H1 (cell line): Measurements from ENCODE around the gene ARSI. TPM values are rescaled to one million over a fixed set of nuclear protein-coding genes. Genes with fewer than 3 reads are reported as not detected.

Source experiments
- RAD21 ChIP-seq, 2 experiments: IDR thresholded peaks in 1 of 2; conservative IDR thresholded peaks in 1 of 2; 2 replicates each; pipeline ENCODE4 v1.6.1; 2011; ENCODE audit warnings: low read depth in 2 of 2, low read length in 2 of 2, improper control_type of control experiment in 1 of 2, inconsistent platforms in 1 of 2, mild to moderate bottlenecking in 1 of 2, moderate library complexity in 1 of 2
- TCF12 ChIP-seq: IDR thresholded peaks from 2 replicates; pipeline ENCODE4 v1.6.1; 2011; ENCODE audit warnings: low read depth, mild to moderate bottlenecking, low read length
- polyA plus RNA-seq, 7 experiments: library from polyadenylated mRNA; depleted of rRNA in 3 of 7; stranded (reverse) in 5 of 7; unstranded in 2 of 7; fragments of >200 nt in 5 of 7; fragments of 200-250 nt in 2 of 7; gene quantifications; 1 replicate in 5 of 7; 2 replicates in 1 of 7; 4 replicates in 1 of 7; pipeline versions ENCODE4 v1.2.1 to v1.2.3, GENCODE V29; 2011 to 2013; ENCODE audit warnings: missing spikeins in 2 of 7, mixed read lengths in 2 of 7
- total RNA-seq: library from RNA; stranded (reverse); fragmentation: NEBNext Ultra II Directional; extraction: Animal tissue kit (Norgen Biotek cat#: 25700); gene quantifications from 2 replicates; pipeline ENCODE4 v1.2.1, GENCODE V29; 2021

ARSI gene
- total and polyA plus RNA-seq, 2 of the 8 experiments (the other 6 are each of a cell fraction or from before 2014, with no cell fraction given), result 4.5 to 6.7 TPM

DNA sequence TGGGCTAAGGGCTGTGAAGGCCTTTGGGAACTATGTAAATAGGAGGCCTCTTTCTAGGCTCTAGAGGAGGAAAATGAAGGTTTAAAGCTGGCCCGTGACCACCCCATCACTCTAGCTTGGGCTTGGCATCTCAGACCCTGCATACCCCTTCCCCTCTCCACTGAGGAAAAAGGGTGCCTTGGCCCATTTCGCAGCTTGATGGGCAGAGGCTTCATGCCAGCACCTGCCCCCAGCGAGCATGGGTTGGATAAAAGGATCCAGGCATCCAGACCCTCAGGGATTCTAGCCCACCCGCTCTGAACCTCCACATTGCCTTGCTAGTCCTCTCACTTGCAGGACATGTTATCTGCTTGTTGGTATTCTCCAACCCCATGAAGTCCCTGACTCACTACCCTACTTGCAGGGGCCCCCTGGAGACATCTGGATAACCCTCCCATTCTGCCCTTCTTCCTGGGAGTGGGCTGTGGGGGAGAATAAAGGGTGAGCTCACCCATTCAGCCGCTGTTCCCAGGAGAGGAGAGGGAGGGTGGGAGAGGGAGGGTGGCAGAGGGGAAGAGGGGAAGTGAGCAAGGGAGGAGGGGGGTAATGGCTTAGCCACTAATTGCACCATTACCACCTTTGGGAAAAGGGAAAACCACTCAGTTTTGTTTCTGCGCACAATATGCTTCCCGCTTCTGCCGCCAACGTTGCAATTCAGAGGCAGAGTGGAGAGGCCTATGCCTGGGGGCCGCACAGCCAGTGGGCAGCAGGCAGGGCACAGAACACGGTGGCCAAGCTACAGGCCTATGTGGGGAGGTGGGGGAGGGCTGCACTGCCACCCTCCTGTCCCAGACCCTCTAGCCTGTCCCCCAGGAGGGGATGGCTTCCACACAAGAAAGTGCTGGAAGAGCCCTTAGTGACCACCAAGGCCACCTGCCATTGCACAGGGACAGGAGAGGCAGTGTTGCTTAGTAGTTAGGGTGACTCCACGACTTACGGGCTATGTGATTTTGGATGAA lies 11.0 kb downstream of the ARSI start (continued):
- no peak for TF ChIP-seq RAD21 (IDR thresholded peaks at IDR 0.05 in 1 of 2, conservative IDR thresholded peaks at IDR 0.05 in 1 of 2; ENCODE audit: low read depth in 2 of 2, low read length in 2 of 2)
- TF ChIP-seq TCF12, result no peak
- TF ChIP-seq, all 59 proteins: peak for 0
